Liver (tissue), 9 donors: Measurements from ENCODE around the gene KRT222. TPM values are rescaled to one million over a fixed set of nuclear protein-coding genes. Genes with fewer than 3 reads are reported as not detected.

Experiments used
- DNase-seq: peaks from one replicate; pipeline ENCODE4 v3.0.0-alpha.2; 2017; ENCODE audit warnings: low spot score
- H3K27ac ChIP-seq, 2 donors: one replicate each; pipeline ENCODE4 v1.7.0; 2013; ENCODE audit warnings: inconsistent platforms in 2 of 2, low read length in 2 of 2, control low read depth in 1 of 2, low read depth in 1 of 2, mild to moderate bottlenecking in 1 of 2
- H3K27me3 ChIP-seq, 4 donors: one replicate each; pipeline versions ENCODE4 v1.6.1 to v1.7.0; 2013; ENCODE audit warnings: low read length in 3 of 4, inconsistent platforms in 1 of 4, mild to moderate bottlenecking in 1 of 4, moderate library complexity in 1 of 4; ENCODE audit not compliant: control insufficient read depth in 4 of 4, insufficient read depth in 4 of 4
- H3K36me3 ChIP-seq, 4 donors: one replicate each; pipeline versions ENCODE4 v1.6.1 to v1.7.0; 2013; ENCODE audit warnings: low read length in 3 of 4, mild to moderate bottlenecking in 3 of 4, low read depth in 1 of 4, moderate library complexity in 1 of 4; ENCODE audit not compliant: control insufficient read depth in 4 of 4, insufficient read depth in 3 of 4
- H3K4me1 ChIP-seq, 4 donors: one replicate each; pipeline versions ENCODE4 v1.6.1 to v1.7.0; 2013; ENCODE audit warnings: low read length in 3 of 4, mild to moderate bottlenecking in 3 of 4, moderate library complexity in 1 of 4; ENCODE audit not compliant: control insufficient read depth in 4 of 4, insufficient read depth in 4 of 4
- H3K4me3 ChIP-seq, 3 donors: one replicate each; pipeline versions ENCODE4 v1.6.1 to v1.7.0; 2013; ENCODE audit warnings: low read length in 3 of 3, control low read depth in 1 of 3, low read depth in 1 of 3, mild to moderate bottlenecking in 1 of 3
- H3K9ac ChIP-seq, 2 donors: one replicate each; pipeline ENCODE4 v1.7.0; 2013; ENCODE audit warnings: low read length in 2 of 2, mild to moderate bottlenecking in 2 of 2, moderate library complexity in 2 of 2, control low read depth in 1 of 2, low read depth in 1 of 2
- H3K9me3 ChIP-seq, 4 donors: one replicate each; pipeline versions ENCODE4 v1.6.1 to v1.7.0; 2013; ENCODE audit warnings: low read length in 3 of 4; ENCODE audit not compliant: control insufficient read depth in 4 of 4
- EGR1 ChIP-seq, 2 donors: IDR thresholded peaks; 2 replicates each; pipeline ENCODE4 v1.6.1; 2016 to 2018; ENCODE audit warnings: antibody characterized with exemption in 2 of 2, low read depth in 2 of 2
- FOXA1 ChIP-seq: IDR thresholded peaks from 2 replicates; pipeline ENCODE4 v1.6.1; 2016; ENCODE audit warnings: antibody characterized with exemption
- FOXA2 ChIP-seq: IDR thresholded peaks from 2 replicates; pipeline ENCODE4 v1.6.1; 2016; ENCODE audit warnings: antibody characterized with exemption
- GABPA ChIP-seq, 2 donors: IDR thresholded peaks in 1 of 2; conservative IDR thresholded peaks in 1 of 2; 2 replicates each; pipeline ENCODE4 v1.6.1; 2016; ENCODE audit warnings: antibody characterized with exemption in 2 of 2, mild to moderate bottlenecking in 1 of 2, moderate library complexity in 1 of 2
- HNF4A ChIP-seq, 2 donors: conservative IDR thresholded peaks; 2 replicates each; pipeline ENCODE4 v1.6.1; 2016; ENCODE audit warnings: antibody characterized with exemption in 2 of 2, mild to moderate bottlenecking in 2 of 2
- HNF4G ChIP-seq: IDR thresholded peaks from 2 replicates; pipeline ENCODE4 v1.6.1; 2016; ENCODE audit warnings: antibody characterized with exemption
- JUND ChIP-seq, 2 donors: IDR thresholded peaks; 2 replicates each; pipeline ENCODE4 v1.6.1; 2016; ENCODE audit warnings: antibody characterized with exemption in 2 of 2
- NR2F2 ChIP-seq: IDR thresholded peaks from 2 replicates; pipeline ENCODE4 v1.6.1; 2016; ENCODE audit warnings: antibody characterized with exemption
- RAD21 ChIP-seq, 2 donors: IDR thresholded peaks; 2 replicates each; pipeline ENCODE4 v1.6.1; 2016; ENCODE audit warnings: antibody characterized with exemption in 2 of 2, mild to moderate bottlenecking in 2 of 2
- RXRA ChIP-seq, 2 donors: IDR thresholded peaks; 2 replicates each; pipeline ENCODE4 v1.6.1; 2017 to 2018; ENCODE audit warnings: antibody characterized with exemption in 2 of 2, mild to moderate bottlenecking in 1 of 2
- SP1 ChIP-seq: IDR thresholded peaks from 2 replicates; pipeline ENCODE4 v1.6.1; 2018; ENCODE audit warnings: antibody characterized with exemption, mild to moderate bottlenecking
- TAF1 ChIP-seq: conservative IDR thresholded peaks from 2 replicates; pipeline ENCODE4 v1.6.1; 2016; ENCODE audit warnings: antibody characterized with exemption, mild to moderate bottlenecking
- YY1 ChIP-seq: IDR thresholded peaks from 2 replicates; pipeline ENCODE4 v1.6.1; 2016; ENCODE audit warnings: antibody characterized with exemption, mild to moderate bottlenecking
- WGBS: extraction: QIAGEN DNeasy Blood & Tissue Kit; methylation state at CpG from one replicate; pipeline ENCODE4 v1.1.7; 2013; 5-methylcytosine and 5-hydroxymethylcytosine counted together
- polyA plus RNA-seq, 2 donors: library from polyadenylated mRNA; stranded (reverse) in 1 of 2; unstranded in 1 of 2; fragments of 200-250 nt in 1 of 2; fragments of >200 nt in 1 of 2; fragmentation: Nextera tagmentation in 1 of 2; extraction: Ambion mirVana in 1 of 2; gene quantifications; one replicate each; pipeline versions ENCODE4 v1.2.1 to v1.2.3, GENCODE V29; 2013 to 2015
- total RNA-seq, 2 donors: library from RNA; depleted of rRNA; stranded (reverse); fragments of >200 nt; gene quantifications; one replicate each; pipeline ENCODE4 v1.2.3, GENCODE V29; 2014
- TF ChIP-seq, protein P1 (sequence below): IDR thresholded peaks from 2 replicates; pipeline ENCODE4 v1.6.1; 2016; ENCODE audit warnings: antibody characterized with exemption
- TF ChIP-seq, protein P2 (sequence below): IDR thresholded peaks from 2 replicates; pipeline ENCODE4 v1.6.1; 2016; ENCODE audit warnings: antibody characterized with exemption
- TF ChIP-seq, protein P3 (sequence below): fragments of 150-350 bp; IDR thresholded peaks from 2 replicates; pipeline ENCODE4 v1.5.1; 2017; ENCODE audit warnings: improper control_type of control experiment, low read depth, low read length; ENCODE audit not compliant: missing input control
- TF ChIP-seq, protein P4 (sequence below): IDR thresholded peaks from 2 replicates; pipeline ENCODE4 v1.6.1; 2016; ENCODE audit warnings: antibody characterized with exemption
- TF ChIP-seq, protein P5 (sequence below): IDR thresholded peaks from 2 replicates; pipeline ENCODE4 v1.6.1; 2016; ENCODE audit warnings: antibody characterized with exemption, mild to moderate bottlenecking
- donor health status: healthy.
- donor health status: healthy.
- donor health status: healthy.
- donor health status: healthy.
- donor health status: healthy.

The KRT222 gene
- total and polyA plus RNA-seq, 4 donors: 1.9 to 5.6 (median 2.9) TPM

DNA sequence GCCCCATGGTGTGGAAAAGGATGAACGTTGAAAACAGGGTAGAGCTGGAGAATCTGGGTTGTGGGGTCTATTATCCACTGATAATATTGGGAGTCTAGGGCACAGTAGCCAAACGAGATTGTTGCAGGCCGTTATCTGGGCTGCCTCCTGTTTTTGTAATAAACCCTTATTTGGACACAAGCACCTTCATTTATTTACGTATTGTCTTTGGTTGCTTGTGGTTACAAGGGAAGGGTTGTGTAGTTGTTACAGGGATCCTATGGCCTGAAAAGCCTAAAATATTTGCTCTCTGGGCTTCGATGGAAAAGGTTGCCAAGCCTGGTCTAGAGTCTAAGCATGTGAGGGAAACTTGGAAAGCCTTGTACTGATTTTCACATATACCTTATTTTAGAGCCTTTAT is 13.0 kb downstream of the KRT222 start:
- H3K36me3 ChIP-seq: no peaks in the 10 kb centered on the region
- no peak for TF ChIP-seq JUND (IDR thresholded peaks at IDR 0.05)
- TF ChIP-seq YY1: no peak
- TF ChIP-seq, protein P1, sequence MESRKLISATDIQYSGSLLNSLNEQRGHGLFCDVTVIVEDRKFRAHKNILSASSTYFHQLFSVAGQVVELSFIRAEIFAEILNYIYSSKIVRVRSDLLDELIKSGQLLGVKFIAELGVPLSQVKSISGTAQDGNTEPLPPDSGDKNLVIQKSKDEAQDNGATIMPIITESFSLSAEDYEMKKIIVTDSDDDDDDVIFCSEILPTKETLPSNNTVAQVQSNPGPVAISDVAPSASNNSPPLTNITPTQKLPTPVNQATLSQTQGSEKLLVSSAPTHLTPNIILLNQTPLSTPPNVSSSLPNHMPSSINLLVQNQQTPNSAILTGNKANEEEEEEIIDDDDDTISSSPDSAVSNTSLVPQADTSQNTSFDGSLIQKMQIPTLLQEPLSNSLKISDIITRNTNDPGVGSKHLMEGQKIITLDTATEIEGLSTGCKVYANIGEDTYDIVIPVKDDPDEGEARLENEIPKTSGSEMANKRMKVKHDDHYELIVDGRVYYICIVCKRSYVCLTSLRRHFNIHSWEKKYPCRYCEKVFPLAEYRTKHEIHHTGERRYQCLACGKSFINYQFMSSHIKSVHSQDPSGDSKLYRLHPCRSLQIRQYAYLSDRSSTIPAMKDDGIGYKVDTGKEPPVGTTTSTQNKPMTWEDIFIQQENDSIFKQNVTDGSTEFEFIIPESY: no peak
- TF ChIP-seq, protein P2, sequence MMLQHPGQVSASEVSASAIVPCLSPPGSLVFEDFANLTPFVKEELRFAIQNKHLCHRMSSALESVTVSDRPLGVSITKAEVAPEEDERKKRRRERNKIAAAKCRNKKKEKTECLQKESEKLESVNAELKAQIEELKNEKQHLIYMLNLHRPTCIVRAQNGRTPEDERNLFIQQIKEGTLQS: no peak
- TF ChIP-seq FOXA1: no peak
- no peak for TF ChIP-seq HNF4A (conservative IDR thresholded peaks at IDR 0.05)
- TF ChIP-seq HNF4G: no peak
- TF ChIP-seq NR2F2: no peak
- TF ChIP-seq, protein P3, sequence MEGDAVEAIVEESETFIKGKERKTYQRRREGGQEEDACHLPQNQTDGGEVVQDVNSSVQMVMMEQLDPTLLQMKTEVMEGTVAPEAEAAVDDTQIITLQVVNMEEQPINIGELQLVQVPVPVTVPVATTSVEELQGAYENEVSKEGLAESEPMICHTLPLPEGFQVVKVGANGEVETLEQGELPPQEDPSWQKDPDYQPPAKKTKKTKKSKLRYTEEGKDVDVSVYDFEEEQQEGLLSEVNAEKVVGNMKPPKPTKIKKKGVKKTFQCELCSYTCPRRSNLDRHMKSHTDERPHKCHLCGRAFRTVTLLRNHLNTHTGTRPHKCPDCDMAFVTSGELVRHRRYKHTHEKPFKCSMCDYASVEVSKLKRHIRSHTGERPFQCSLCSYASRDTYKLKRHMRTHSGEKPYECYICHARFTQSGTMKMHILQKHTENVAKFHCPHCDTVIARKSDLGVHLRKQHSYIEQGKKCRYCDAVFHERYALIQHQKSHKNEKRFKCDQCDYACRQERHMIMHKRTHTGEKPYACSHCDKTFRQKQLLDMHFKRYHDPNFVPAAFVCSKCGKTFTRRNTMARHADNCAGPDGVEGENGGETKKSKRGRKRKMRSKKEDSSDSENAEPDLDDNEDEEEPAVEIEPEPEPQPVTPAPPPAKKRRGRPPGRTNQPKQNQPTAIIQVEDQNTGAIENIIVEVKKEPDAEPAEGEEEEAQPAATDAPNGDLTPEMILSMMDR: no peak
- TF ChIP-seq GABPA (IDR thresholded peaks at IDR 0.05 in 1 of 2, conservative IDR thresholded peaks at IDR 0.05 in 1 of 2): no peak
- TF ChIP-seq SP1: no peak
- TF ChIP-seq, protein P4, sequence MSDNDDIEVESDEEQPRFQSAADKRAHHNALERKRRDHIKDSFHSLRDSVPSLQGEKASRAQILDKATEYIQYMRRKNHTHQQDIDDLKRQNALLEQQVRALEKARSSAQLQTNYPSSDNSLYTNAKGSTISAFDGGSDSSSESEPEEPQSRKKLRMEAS: no peak
- TF ChIP-seq FOXA2: no peak
- no peak for TF ChIP-seq RAD21 (IDR thresholded peaks at IDR 0.05)
- no peak for TF ChIP-seq EGR1 (IDR thresholded peaks at IDR 0.05; ENCODE audit: low read depth in 2 of 2)
- no peak for TF ChIP-seq TAF1
- TF ChIP-seq RXRA (IDR thresholded peaks at IDR 0.05): no peak
- TF ChIP-seq, protein P5, sequence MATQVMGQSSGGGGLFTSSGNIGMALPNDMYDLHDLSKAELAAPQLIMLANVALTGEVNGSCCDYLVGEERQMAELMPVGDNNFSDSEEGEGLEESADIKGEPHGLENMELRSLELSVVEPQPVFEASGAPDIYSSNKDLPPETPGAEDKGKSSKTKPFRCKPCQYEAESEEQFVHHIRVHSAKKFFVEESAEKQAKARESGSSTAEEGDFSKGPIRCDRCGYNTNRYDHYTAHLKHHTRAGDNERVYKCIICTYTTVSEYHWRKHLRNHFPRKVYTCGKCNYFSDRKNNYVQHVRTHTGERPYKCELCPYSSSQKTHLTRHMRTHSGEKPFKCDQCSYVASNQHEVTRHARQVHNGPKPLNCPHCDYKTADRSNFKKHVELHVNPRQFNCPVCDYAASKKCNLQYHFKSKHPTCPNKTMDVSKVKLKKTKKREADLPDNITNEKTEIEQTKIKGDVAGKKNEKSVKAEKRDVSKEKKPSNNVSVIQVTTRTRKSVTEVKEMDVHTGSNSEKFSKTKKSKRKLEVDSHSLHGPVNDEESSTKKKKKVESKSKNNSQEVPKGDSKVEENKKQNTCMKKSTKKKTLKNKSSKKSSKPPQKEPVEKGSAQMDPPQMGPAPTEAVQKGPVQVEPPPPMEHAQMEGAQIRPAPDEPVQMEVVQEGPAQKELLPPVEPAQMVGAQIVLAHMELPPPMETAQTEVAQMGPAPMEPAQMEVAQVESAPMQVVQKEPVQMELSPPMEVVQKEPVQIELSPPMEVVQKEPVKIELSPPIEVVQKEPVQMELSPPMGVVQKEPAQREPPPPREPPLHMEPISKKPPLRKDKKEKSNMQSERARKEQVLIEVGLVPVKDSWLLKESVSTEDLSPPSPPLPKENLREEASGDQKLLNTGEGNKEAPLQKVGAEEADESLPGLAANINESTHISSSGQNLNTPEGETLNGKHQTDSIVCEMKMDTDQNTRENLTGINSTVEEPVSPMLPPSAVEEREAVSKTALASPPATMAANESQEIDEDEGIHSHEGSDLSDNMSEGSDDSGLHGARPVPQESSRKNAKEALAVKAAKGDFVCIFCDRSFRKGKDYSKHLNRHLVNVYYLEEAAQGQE: no peak

More for the DNA sequence above, 13.0 kb downstream of the KRT222 start:
- H3K27me3 ChIP-seq: no peaks in the 10 kb centered on the region
- no peak overlapping the region for H3K27ac ChIP-seq
- 86% methylated on average over 5 of the region's 5 CpGs for WGBS
- DNase-seq: no peak
- H3K9me3 ChIP-seq: no peaks in the 10 kb centered on the region
- H3K4me1 ChIP-seq: peaks cover 6 to 10% (median 8%) of the 10 kb centered on the region in 4 donors
- no peak overlapping the region for H3K4me3 ChIP-seq
- no peak overlapping the region for H3K9ac ChIP-seq
